ENCODE measurements around the gene NEU4.

GRCh38 chr2:241769819-241770184 lies 39.2 kb upstream of the NEU4 start:
- TF ChIP-seq ZNF224 (CRISPR knock-in tag; IDR thresholded peaks at IDR 0.05) (no peak), ZNF274 (IDR thresholded peaks at IDR 0.05; ENCODE audit: borderline replicate concordance, low read depth, low read length) (no peak), HCFC1 (IDR thresholded peaks at IDR 0.05; ENCODE audit: low read depth, low read length) (no peak), GABPB2 (CRISPR knock-in tag; conservative IDR thresholded peaks at IDR 0.05) (no peak), EP300 (IDR thresholded peaks at IDR 0.05; ENCODE audit: low read length) (no peak), CTCF (IDR thresholded peaks at IDR 0.05 in 2 of 3, conservative IDR thresholded peaks at IDR 0.05 in 1 of 3; ENCODE audit: insufficient read depth in 2 of 3, low read depth in 1 of 3, low read length in 3 of 3) (no peak), CEBPB (tag; IDR thresholded peaks at IDR 0.05) (no peak), ZKSCAN3 (CRISPR knock-in tag; IDR thresholded peaks at IDR 0.05) (no peak)

Data from K562 (cell line).